ENCODE measurements around the gene WDR70. TPM values are rescaled to one million over a fixed set of nuclear protein-coding genes. Genes with fewer than 3 reads are reported as not detected.

WDR70 gene
- total RNA-seq, 1 donor from 2014 or later, result 18.7 TPM

GRCh38 chr5:37628876-37629275, 249.8 kb downstream of the WDR70 start:
- H3K36me3 ChIP-seq, result peaks cover 25% of the 10 kb centered on the region
- no peak for DNase-seq
- no peak for TF ChIP-seq CTCF (IDR thresholded peaks at IDR 0.05; ENCODE audit: borderline replicate concordance)
- intact Hi-C loops (cut with micrococcal nuclease), result no loop called here
- no peaks in the 10 kb centered on the region for H3K27me3 ChIP-seq (ENCODE audit: low read depth)
- no peaks in the 10 kb centered on the region for H3K4me1 ChIP-seq
- H3K27ac ChIP-seq (replicated peaks), result no peak overlapping the region
- H3K4me3 ChIP-seq, result no peak overlapping the region
- peaks cover 41% of the 10 kb centered on the region for H3K9me3 ChIP-seq (replicated peaks)

DNA sequence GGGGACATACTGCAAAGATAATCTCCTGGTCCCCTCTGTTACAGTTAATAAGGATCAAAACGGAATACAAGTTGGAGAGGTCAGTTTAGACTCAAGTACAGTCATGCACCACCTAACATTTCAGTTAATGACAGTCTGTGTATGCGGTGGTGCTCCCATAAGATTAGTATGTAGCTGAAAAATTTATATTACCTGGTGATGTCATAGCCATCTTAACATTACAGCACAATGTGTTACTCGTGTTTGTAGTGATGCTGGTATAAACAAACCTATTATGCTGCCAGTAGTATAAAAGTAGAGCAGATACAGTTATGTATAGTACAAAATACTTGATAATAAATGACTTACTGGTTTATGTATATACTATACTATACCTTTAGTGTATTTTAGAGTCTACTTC, 252.8 kb downstream of the WDR70 start:
- H3K27me3 ChIP-seq (ENCODE audit: low read depth), result no peaks in the 10 kb centered on the region
- H3K36me3 ChIP-seq, result peaks cover 17% of the 10 kb centered on the region
- no peak overlapping the region for H3K27ac ChIP-seq (replicated peaks)
- TF ChIP-seq CTCF (IDR thresholded peaks at IDR 0.05; ENCODE audit: borderline replicate concordance), result no peak
- H3K4me1 ChIP-seq, result no peaks in the 10 kb centered on the region
- intact Hi-C loops (cut with micrococcal nuclease), result no loop called here
- H3K4me3 ChIP-seq, result no peak overlapping the region
- H3K9me3 ChIP-seq (replicated peaks), result peaks cover 28% of the 10 kb centered on the region
- DNase-seq, result no peak

DNA sequence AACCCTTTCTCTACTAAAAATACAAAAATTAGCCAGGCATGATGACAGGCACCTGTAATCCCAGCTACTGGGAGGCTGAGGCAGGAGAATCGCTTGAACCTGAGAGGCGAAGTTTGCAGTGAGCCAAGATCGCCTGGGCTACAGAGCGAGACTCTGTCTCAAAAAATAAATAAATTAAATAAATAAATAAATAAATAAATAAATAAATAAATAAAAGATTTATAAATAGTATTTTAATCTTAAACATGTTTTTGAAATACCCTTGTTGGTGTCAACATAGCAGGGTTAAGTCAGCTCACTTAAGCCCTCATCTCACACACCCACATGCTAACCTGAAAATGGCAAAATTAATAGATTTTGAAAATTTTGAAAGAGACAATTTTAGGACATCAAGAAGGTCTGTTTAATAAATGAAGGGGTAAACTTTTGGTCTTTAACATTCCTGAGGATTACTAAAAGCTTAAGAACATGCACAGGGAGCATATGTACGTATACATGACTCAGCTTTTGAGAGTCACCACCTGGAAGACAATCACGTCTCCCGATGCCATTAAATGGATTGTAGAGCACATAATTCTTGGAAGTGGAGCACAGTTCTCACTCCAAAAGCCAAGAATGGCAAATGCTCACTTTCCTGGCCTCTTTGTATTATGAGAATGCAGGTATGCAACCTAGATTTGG, 258.2 kb downstream of the WDR70 start:
- no peak for TF ChIP-seq CTCF (IDR thresholded peaks at IDR 0.05; ENCODE audit: borderline replicate concordance)
- Histone ChIP-seq H3K36me3 (no peaks in the 10 kb centered on the region), H3K9me3 (replicated peaks) (no peaks in the 10 kb centered on the region), H3K4me1 (no peaks in the 10 kb centered on the region), H3K27me3 (ENCODE audit: low read depth) (no peaks in the 10 kb centered on the region), H3K27ac (replicated peaks) (no peak overlapping the region), H3K4me3 (no peak overlapping the region)
- no peak for DNase-seq
- intact Hi-C loops (cut with micrococcal nuclease), result no loop called here

DNA sequence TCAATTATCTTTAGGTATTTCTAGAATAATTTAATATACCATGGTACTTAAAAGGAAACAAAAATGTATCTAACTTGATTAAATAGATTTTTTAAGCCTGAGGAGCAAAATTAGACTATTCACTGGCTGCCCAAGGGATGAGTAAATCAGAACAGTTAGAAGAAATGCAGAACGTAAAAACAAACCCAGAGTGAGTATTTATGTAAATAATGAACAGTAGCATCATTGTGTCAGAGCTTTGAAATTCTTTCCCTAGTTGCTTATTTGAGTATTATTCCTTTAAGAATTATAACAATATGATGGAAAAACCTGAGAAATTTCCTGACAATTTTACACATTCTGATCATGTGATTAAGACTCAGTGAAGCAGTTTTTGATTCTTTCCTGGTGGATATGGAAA, 259.8 kb downstream of the WDR70 start:
- no peak for DNase-seq
- no peaks in the 10 kb centered on the region for H3K36me3 ChIP-seq
- no peak for TF ChIP-seq CTCF (IDR thresholded peaks at IDR 0.05; ENCODE audit: borderline replicate concordance)

GRCh38 chr5:37640088-37640487, 261.0 kb downstream of the WDR70 start:
- Histone ChIP-seq H3K36me3 (no peaks in the 10 kb centered on the region), H3K27me3 (ENCODE audit: low read depth) (no peaks in the 10 kb centered on the region), H3K4me1 (no peaks in the 10 kb centered on the region), H3K27ac (replicated peaks) (no peak overlapping the region), H3K9me3 (replicated peaks) (peaks cover 20% of the 10 kb centered on the region), H3K4me3 (no peak overlapping the region)
- intact Hi-C loops (cut with micrococcal nuclease), result no loop called here
- no peak for DNase-seq
- no peak for TF ChIP-seq CTCF (IDR thresholded peaks at IDR 0.05; ENCODE audit: borderline replicate concordance)

More for the DNA sequence above, 259.8 kb downstream of the WDR70 start:
- Histone ChIP-seq H3K27ac (replicated peaks) (no peak overlapping the region), H3K9me3 (replicated peaks) (peaks cover 8% of the 10 kb centered on the region), H3K4me1 (no peaks in the 10 kb centered on the region), H3K4me3 (no peak overlapping the region), H3K27me3 (ENCODE audit: low read depth) (no peaks in the 10 kb centered on the region)
- intact Hi-C loops (cut with micrococcal nuclease), result no loop called here

All from left ventricle myocardium inferior (tissue), 1 donor.